GM12878 (cell line): Measurements from ENCODE around the gene PPP1R1C. TPM values are rescaled to one million over a fixed set of nuclear protein-coding genes. Genes with fewer than 3 reads are reported as not detected.

Experiments used
- ATAC-seq: fragments of 200-7000 bp; cut with Tn5 transposase; 3 replicates; pipeline ENCODE4 v1.9.1; 2020; ENCODE audit warnings: mild to moderate bottlenecking, moderate library complexity
- BruUV-seq: library from RNA; stranded (reverse); fragments of 400-500 nt; replicated peaks from 2 replicates; lab custom pipeline; 2021; lab: Mats Ljungman, UMichigan
- CTCF ChIA-PET: fragments of 300-600 bp; sonication (Branson Sonifier 250); formaldehyde crosslinking; extraction: SDS; loops from one replicate; lab custom pipeline; 2021; ENCODE audit warnings: inconsistent platforms; lab: Yijun Ruan, JAX
- POLR2A ChIA-PET: fragments of 350-600 bp; formaldehyde crosslinking; extraction: SDS; loops from one replicate; lab custom pipeline; 2021; ENCODE audit warnings: inconsistent platforms; lab: Charles Lee
- RAD21 ChIA-PET: fragments of 300-600 bp; sonication (Branson Sonifier 250); formaldehyde crosslinking; loops from one replicate; lab custom pipeline; 2023; ENCODE audit warnings: antibody characterized with exemption; ENCODE audit not compliant: unreplicated experiment; lab: Charles Lee
- SMC1A ChIA-PET: fragments of 300-600 bp; sonication (Branson Sonifier 250); formaldehyde crosslinking; loops from one replicate; lab custom pipeline; 2023; ENCODE audit not compliant: unreplicated experiment, uncharacterized antibody; lab: Charles Lee
- DNase-seq: peaks from one replicate; pipeline ENCODE4 v3.0.0-alpha.2; 2011; ENCODE audit warnings: low read depth, low spot score
- FAIRE-seq: peaks from 3 replicates; lab custom pipeline; 2011; peaks lifted over from hg19 to GRCh38; lab: Jason Lieb, UNC
- H2AFZ ChIP-seq: 2 replicates; pipeline ENCODE4 v1.6.0; 2011; ENCODE audit warnings: low read depth, low read length, control low read depth; ENCODE audit not compliant: control insufficient read depth
- H3K27ac ChIP-seq: 2 replicates; pipeline ENCODE4 v1.5.1; 2011; ENCODE audit warnings: control low read depth; ENCODE audit not compliant: control insufficient read depth, insufficient read depth
- H3K27me3 ChIP-seq, 2 experiments: replicated peaks in 1 of 2; 2 replicates each; pipeline versions ENCODE4 v1.6.0 to v1.6.1; 2011; ENCODE audit warnings: low read length in 1 of 2; ENCODE audit not compliant: control insufficient read depth in 2 of 2, insufficient read depth in 2 of 2
- H3K36me3 ChIP-seq, 2 experiments: 2 replicates each; pipeline ENCODE4 v1.5.1; 2011; ENCODE audit warnings: low read length in 1 of 2; ENCODE audit not compliant: control insufficient read depth in 2 of 2, insufficient read depth in 2 of 2
- H3K4me1 ChIP-seq: 2 replicates; pipeline ENCODE4 v1.6.1; 2011; ENCODE audit warnings: mild to moderate bottlenecking, low read length, moderate library complexity, mixed read lengths; ENCODE audit not compliant: control insufficient read depth, insufficient read depth
- H3K4me2 ChIP-seq: 2 replicates; pipeline ENCODE4 v1.6.0; 2011; ENCODE audit warnings: control low read depth; ENCODE audit not compliant: control insufficient read depth, insufficient read depth
- H3K4me3 ChIP-seq: fragments of 200-600 bp; sonication (generic); 2 replicates; pipeline ENCODE4 v1.5.1; 2016
- H3K79me2 ChIP-seq: 2 replicates; pipeline ENCODE4 v1.6.0; 2011; ENCODE audit warnings: low read length; ENCODE audit not compliant: control insufficient read depth, insufficient read depth
- H3K9ac ChIP-seq: 2 replicates; pipeline ENCODE4 v1.8.0; 2011; ENCODE audit warnings: low read length, control low read depth, mixed read lengths; ENCODE audit not compliant: control insufficient read depth, insufficient read depth
- H3K9me3 ChIP-seq: replicated peaks from 3 replicates; pipeline ENCODE4 v1.5.1; 2011; ENCODE audit warnings: mild to moderate bottlenecking, low read length; ENCODE audit not compliant: control insufficient read depth, insufficient read depth
- H4K20me1 ChIP-seq: 2 replicates; pipeline ENCODE4 v1.6.0; 2011; ENCODE audit not compliant: control insufficient read depth, insufficient read depth
- BCL11A ChIP-seq: IDR thresholded peaks from 2 replicates; pipeline ENCODE4 v1.6.1; 2011; ENCODE audit warnings: low read depth, low read length
- EP300 ChIP-seq, 2 experiments: fragments of 150-350 bp in 1 of 2; IDR thresholded peaks; 2 replicates each; pipeline ENCODE4 v1.6.1; 2011 to 2012; ENCODE audit warnings: low read depth in 2 of 2, low read length in 2 of 2, borderline replicate concordance in 1 of 2, improper control_type of control experiment in 1 of 2, inconsistent platforms in 1 of 2; ENCODE audit not compliant: control insufficient read depth in 1 of 2
- ESRRA ChIP-seq: IDR thresholded peaks from 2 replicates; pipeline ENCODE4 v1.6.1; 2012; ENCODE audit warnings: mild to moderate bottlenecking, low read length, improper control_type of control experiment
- EZH2 ChIP-seq: IDR thresholded peaks from 2 replicates; pipeline ENCODE4 v1.6.1; 2012; ENCODE audit warnings: low read depth, mild to moderate bottlenecking, control low read depth, inconsistent platforms, low read length, borderline replicate concordance; ENCODE audit not compliant: control insufficient read depth
- MYB ChIP-seq: fragments of 150-350 bp; IDR thresholded peaks from 2 replicates; pipeline ENCODE4 v1.6.1; 2014; ENCODE audit warnings: mild to moderate bottlenecking, low read depth, low read length, borderline replicate concordance
- POLR2AphosphoS5 ChIP-seq: IDR thresholded peaks from 2 replicates; pipeline ENCODE4 v1.6.1; 2011; ENCODE audit warnings: mild to moderate bottlenecking, low read length, inconsistent platforms
- WGBS: methylation state at CpG from one replicate; pipeline ENCODE4 v1.1.6; 2016; ENCODE audit warnings: low lambda C conversion rate; ENCODE audit not compliant: insufficient replicate concordance, insufficient coverage; ENCODE audit errors: missing lambda C conversion rate; 5-methylcytosine and 5-hydroxymethylcytosine counted together
- in situ Hi-C: fragments of 300-500 bp; cut with MboI; formaldehyde crosslinking; loops from 9 replicates; pipeline ENCODE4 v1.14.3; 2018; ENCODE audit warnings: mixed read lengths
- intact Hi-C: fragments of 100-400 bp; cut with micrococcal nuclease; formaldehyde crosslinking; loops from one replicate; pipeline ENCODE4 v1.14.2; 2022; ENCODE audit not compliant: unreplicated experiment
- polyA plus RNA-seq, 11 experiments: library from polyadenylated mRNA; depleted of rRNA in 4 of 11; unstranded in 6 of 11; stranded (reverse) in 5 of 11; fragments of >200 nt; fragmentation: Nextera tagmentation in 4 of 11; fragmentation: Illumina TruSeq in 1 of 11; extraction: Ambion mirVana in 4 of 11; extraction: Trizol in 1 of 11; gene quantifications; 1 replicate in 1 of 11; 2 replicates in 10 of 11; pipeline versions ENCODE4 v1.2.1 to v1.2.3, GENCODE V29; 2011 to 2016; ENCODE audit warnings: inconsistent platforms in 2 of 11, missing spikeins in 2 of 11, low read depth in 1 of 11
- total RNA-seq, 4 experiments: library from RNA; depleted of rRNA in 3 of 4; stranded (reverse); fragments of >200 nt in 3 of 4; fragmentation: Illumina TruSeq in 1 of 4; extraction: Trizol in 1 of 4; gene quantifications; 2 replicates each; pipeline versions ENCODE4 v1.2.1 to v1.2.3, GENCODE V29; 2013 to 2021
- TF ChIP-seq, protein P1 (sequence below): fragments of 150-350 bp; IDR thresholded peaks from 2 replicates; pipeline ENCODE4 v1.6.1; 2014; ENCODE audit warnings: mild to moderate bottlenecking, low read depth, low read length

Gene PPP1R1C
- total and polyA plus RNA-seq, 10 of the 15 experiments (the other 5 are each of a cell fraction or from before 2014, with no cell fraction given): 0.11 TPM; not detected in 9

DNA sequence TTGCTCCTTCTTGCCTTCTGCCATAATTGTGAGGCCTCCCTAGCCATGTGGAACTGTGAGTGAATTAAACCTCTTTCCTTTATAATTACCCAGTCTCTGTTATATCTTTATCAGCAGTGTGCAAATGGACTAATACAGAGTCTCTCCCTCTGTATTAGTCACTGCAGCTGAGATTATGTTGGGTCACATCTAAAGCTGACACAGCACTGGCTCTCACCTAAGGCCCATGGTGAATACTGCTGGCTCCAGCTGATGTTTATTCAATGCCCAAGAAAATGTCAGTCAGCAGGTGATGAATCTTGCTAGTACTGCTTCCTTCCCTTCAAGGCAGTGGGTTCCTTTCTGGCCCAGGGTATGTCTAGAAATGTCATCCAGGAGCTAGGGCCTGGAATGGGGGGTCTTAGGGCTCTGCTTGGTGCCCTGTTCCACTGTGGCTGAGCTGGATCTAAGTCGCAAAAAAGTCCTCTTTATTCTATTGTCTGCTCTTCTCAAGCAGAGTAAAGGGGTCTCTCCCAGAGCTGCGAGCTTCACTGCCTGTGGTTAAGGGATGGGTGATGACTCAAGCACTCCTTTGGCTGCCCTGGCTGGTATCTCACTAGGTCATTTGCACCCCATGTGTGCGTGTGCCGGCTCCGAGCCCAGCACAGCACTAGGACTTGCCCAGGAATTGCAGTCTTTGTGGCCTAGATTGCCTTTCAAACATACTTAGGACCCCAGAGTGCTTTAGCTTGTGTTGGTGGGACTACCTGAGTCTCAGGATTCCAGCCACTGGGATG is 29.9 kb downstream of the PPP1R1C start (continued):
- TF ChIP-seq EZH2 (no peak), ESRRA (no peak), EP300 (IDR thresholded peaks at IDR 0.05; ENCODE audit: borderline replicate concordance in 1 of 2, control insufficient read depth in 1 of 2, low read depth in 2 of 2, low read length in 2 of 2) (no peak)

DNA sequence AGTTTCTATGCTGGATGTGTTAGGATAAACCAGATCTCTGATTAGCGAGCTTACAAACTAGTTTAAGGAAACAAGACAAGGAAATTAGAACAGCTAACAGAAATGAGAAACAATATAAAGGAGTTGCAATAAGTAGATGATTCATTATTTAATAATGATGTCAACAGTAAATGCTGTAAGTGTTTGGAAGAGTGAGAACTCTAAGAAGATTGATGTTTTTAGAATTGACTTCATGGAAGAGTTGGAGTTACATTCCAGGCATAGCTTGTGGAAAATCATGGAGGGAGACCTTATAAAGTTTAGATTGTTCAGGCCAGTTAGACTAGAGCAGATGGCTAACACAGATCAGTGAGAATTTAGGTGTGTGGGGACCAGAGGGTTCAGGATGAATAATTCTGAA is 32.6 kb downstream of the PPP1R1C start:
- in situ Hi-C loops: no loop called here
- Histone ChIP-seq H2AFZ (no peak overlapping the region), H3K9ac (no peak overlapping the region), H3K27me3 (no peaks in the 10 kb centered on the region; a peak in 2 of 4 replicates), H3K4me2 (no peak overlapping the region), H4K20me1 (no peaks in the 10 kb centered on the region), H3K27ac (no peak overlapping the region), H3K79me2 (no peaks in the 10 kb centered on the region), H3K9me3 (no peaks in the 10 kb centered on the region; the same call in 2 of the 3 replicates), H3K4me1 (no peaks in the 10 kb centered on the region), H3K4me3 (no peak overlapping the region), H3K36me3 (no peaks in the 10 kb centered on the region)
- RAD21 ChIA-PET: no interaction called here
- FAIRE-seq (no peak), ATAC-seq (no peak), DNase-seq (no peak)
- SMC1A ChIA-PET: interaction anchor here (1.5 kb wide), 1 partner anchor 15 kb away, joined by 3 read pairs; no protein-coding TSS in a partner anchor
- POLR2A ChIA-PET: no interaction called here
- CTCF ChIA-PET: no interaction called here
- TF ChIP-seq POLR2AphosphoS5 (no peak), BCL11A (no peak), MYB (no peak)
- TF ChIP-seq, protein P1, sequence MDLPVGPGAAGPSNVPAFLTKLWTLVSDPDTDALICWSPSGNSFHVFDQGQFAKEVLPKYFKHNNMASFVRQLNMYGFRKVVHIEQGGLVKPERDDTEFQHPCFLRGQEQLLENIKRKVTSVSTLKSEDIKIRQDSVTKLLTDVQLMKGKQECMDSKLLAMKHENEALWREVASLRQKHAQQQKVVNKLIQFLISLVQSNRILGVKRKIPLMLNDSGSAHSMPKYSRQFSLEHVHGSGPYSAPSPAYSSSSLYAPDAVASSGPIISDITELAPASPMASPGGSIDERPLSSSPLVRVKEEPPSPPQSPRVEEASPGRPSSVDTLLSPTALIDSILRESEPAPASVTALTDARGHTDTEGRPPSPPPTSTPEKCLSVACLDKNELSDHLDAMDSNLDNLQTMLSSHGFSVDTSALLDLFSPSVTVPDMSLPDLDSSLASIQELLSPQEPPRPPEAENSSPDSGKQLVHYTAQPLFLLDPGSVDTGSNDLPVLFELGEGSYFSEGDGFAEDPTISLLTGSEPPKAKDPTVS: no peak
- no TSS peak for BruUV-seq
- intact Hi-C loops: no loop called here
- 30% methylated on average over 1 of the region's 1 CpG for WGBS
